Duodenal mucosa (tissue), 2 donors: Measurements from ENCODE around the gene PRKG1.
"Not testable (repeated sequence)": the region's sequence is repeated elsewhere in the genome, so short reads cannot be mapped to it uniquely, and the experiment has no call there.

Source experiments
- H3K27ac ChIP-seq: one replicate; pipeline ENCODE4 v1.7.0; 2013; ENCODE audit warnings: low read depth, low read length
- H3K27me3 ChIP-seq, 2 donors: one replicate each; pipeline ENCODE4 v1.7.0; 2013; ENCODE audit warnings: low read length in 2 of 2, control low read depth in 1 of 2; ENCODE audit not compliant: insufficient read depth in 2 of 2, control insufficient read depth in 1 of 2
- H3K36me3 ChIP-seq, 2 donors: one replicate each; pipeline ENCODE4 v1.7.0; 2013; ENCODE audit warnings: low read length in 2 of 2, control low read depth in 1 of 2; ENCODE audit not compliant: insufficient read depth in 2 of 2, control insufficient read depth in 1 of 2
- H3K4me1 ChIP-seq, 2 donors: one replicate each; pipeline ENCODE4 v1.7.0; 2013; ENCODE audit warnings: low read length in 2 of 2, control low read depth in 1 of 2; ENCODE audit not compliant: insufficient read depth in 2 of 2, control insufficient read depth in 1 of 2
- H3K4me3 ChIP-seq, 2 donors: one replicate each; pipeline ENCODE4 v1.7.0; 2013; ENCODE audit warnings: low read length in 2 of 2, low read depth in 1 of 2
- H3K9ac ChIP-seq, 2 donors: one replicate each; pipeline ENCODE4 v1.7.0; 2013; ENCODE audit warnings: low read length in 2 of 2, low read depth in 1 of 2
- H3K9me3 ChIP-seq, 2 donors: one replicate each; pipeline ENCODE4 v1.7.0; 2013; ENCODE audit warnings: low read length in 2 of 2, control low read depth in 1 of 2; ENCODE audit not compliant: control insufficient read depth in 1 of 2

PRKG1 gene

DNA sequence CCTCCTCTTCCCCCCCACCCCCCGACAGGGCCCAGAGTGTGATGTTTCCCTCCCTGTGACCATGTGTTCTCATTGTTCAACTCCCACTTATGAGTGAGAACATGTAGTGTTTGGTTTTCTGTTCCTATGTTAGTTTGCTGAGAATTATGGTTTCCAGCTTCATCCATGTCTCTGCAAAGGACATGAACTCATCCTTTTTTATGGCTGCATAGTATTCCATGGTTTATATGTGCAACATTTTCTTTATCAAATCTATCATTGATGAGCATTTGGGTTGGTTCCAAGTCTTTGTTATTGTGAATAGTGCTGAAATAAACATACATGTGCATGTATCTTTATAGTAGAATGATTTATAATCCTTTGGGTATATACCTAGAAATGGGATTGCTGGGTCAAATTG is 684.6 kb downstream of the PRKG1 start:
- H3K4me3 ChIP-seq, H3K36me3 ChIP-seq, H3K27me3 ChIP-seq: not testable (repeated sequence)

DNA sequence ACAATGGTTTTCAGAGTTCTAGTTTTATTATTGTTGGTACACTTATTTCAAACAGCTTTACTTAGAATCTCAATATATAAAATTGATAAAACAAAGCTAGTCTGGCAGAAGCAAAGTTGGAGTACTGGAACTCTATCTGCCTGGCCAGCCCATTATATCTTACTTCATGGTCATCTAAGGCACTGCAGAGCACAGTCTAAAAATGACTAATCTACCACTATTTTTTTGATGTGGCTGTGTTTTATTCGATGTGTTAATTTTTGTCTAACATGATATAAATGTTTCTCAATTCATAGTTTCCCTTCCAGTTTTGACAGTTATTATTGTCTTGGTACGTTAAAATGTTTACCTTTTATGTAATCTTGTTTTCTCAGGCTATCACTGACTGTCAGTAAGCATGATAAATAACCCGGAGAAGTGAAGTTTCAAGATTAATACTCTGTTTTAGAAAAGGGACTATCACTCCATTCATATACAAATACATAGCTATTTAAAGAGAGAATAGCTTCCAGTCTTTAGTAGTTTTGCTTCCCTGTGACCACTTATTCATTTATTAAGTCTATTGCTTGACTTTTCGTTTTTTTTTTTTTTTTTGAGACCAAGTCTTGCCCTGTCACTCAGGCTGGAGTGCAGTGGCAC is 685.7 kb downstream of the PRKG1 start:
- Histone ChIP-seq H3K27ac (no peak overlapping the region), H3K36me3 (no peaks in the 10 kb centered on the region), H3K9ac (no peak overlapping the region), H3K27me3 (no peaks in the 10 kb centered on the region), H3K9me3 (no peaks in the 10 kb centered on the region), H3K4me1 (no peaks in the 10 kb centered on the region), H3K4me3 (no peak overlapping the region)

More for the DNA sequence above, 684.6 kb downstream of the PRKG1 start:
- H3K4me1 ChIP-seq, H3K27ac ChIP-seq, H3K9me3 ChIP-seq, H3K9ac ChIP-seq: not testable (repeated sequence)

DNA sequence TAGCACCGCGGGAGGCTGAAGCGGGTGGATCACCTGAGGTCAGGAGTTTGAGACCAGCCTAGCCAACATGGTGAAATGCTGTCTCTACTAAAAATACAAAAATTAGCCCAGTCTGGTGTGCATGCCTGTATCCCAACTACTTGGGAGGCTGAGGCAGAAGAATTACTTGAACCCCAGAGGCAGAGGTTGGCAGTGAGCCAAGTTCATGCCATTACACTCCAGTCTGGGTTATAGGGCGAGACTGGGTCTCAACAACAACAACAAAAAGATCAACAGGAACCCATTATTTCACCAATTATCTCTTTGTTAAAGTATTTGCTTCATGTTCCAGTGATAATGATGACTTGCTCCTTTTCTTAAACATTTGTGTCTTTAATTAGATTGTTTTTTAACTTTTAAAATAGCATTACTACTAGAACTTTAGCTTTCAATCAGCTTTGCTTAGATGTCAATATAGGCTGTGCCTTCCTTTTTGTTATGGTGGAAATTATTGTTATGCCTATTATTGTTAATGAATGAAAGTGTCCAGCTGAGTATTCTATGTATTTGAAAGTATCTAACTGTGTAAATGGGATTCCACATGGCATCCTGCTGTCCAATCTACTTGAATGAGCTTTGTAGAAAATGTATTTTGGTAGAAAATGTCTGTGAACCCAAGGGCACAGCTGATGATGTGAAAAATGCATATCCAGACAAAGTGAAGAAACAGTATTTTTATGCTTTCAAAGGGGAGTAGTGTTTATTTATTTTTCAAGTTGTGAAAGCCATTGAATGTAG is 686.8 kb downstream of the PRKG1 start:
- H3K9me3 ChIP-seq: no peaks in the 10 kb centered on the region
- no peaks in the 10 kb centered on the region for H3K4me1 ChIP-seq
- no peak overlapping the region for H3K27ac ChIP-seq
- H3K9ac ChIP-seq: no peak overlapping the region
- no peaks in the 10 kb centered on the region for H3K27me3 ChIP-seq
- no peaks in the 10 kb centered on the region for H3K36me3 ChIP-seq
- H3K4me3 ChIP-seq: no peak overlapping the region

DNA sequence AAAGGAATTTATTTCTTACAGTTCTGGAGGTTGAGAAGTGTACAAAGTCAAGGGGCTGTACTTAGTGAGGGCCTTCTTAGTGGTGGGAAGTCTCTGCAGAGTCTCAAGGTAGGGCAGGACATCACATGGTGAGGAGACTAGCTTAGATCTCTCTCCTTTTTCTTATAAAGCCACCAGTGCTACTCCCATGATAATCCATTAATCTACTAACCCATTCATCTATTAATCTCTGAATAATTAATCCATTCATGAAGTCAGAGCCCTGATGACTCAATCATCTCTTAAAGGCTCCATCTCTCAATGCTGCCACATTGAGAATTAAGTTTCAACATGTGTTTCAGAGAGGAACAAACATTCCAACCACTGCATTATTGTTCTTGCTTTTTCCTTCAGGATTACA is 689.5 kb downstream of the PRKG1 start:
- no peaks in the 10 kb centered on the region for H3K4me1 ChIP-seq
- H3K9me3 ChIP-seq: no peaks in the 10 kb centered on the region
- H3K9ac ChIP-seq: no peak overlapping the region
- no peak overlapping the region for H3K27ac ChIP-seq
- no peaks in the 10 kb centered on the region for H3K36me3 ChIP-seq
- no peak overlapping the region for H3K4me3 ChIP-seq
- no peaks in the 10 kb centered on the region for H3K27me3 ChIP-seq

DNA sequence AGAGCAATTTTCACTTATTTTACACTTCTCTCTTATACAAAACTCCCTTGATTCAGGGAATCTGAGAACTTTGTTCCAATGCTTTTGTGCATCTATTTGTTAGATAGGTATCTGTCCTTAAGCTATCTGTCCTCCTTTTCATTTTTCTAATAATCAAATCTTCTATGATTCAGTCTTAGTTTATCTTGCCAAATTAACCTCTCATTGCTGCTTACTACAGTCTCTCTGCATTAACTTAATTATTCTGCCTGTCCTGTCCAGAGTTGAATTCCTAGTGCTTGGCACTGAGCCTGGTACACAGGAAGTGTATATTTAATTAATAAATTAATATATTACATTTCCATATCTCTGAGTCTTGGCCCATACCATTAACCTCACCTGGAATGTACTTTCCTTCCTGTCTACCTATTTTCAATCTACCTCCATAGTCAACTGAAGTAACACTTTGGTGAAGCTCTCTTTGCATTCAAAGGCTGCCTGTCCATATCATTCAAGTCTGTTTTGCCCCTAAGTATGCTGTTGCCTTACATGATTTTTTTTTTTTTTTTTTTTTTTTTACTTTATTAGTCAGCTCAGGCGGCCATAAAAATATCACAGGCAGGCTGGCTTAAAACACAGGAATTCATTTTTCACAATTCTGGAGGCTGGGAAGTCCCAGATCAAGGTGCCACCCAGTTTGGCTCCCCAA is 691.1 kb downstream of the PRKG1 start:
- no peaks in the 10 kb centered on the region for H3K4me1 ChIP-seq
- no peaks in the 10 kb centered on the region for H3K9me3 ChIP-seq
- H3K36me3 ChIP-seq: no peaks in the 10 kb centered on the region
- no peak overlapping the region for H3K4me3 ChIP-seq
- no peak overlapping the region for H3K9ac ChIP-seq
- no peaks in the 10 kb centered on the region for H3K27me3 ChIP-seq
- H3K27ac ChIP-seq: no peak overlapping the region

DNA sequence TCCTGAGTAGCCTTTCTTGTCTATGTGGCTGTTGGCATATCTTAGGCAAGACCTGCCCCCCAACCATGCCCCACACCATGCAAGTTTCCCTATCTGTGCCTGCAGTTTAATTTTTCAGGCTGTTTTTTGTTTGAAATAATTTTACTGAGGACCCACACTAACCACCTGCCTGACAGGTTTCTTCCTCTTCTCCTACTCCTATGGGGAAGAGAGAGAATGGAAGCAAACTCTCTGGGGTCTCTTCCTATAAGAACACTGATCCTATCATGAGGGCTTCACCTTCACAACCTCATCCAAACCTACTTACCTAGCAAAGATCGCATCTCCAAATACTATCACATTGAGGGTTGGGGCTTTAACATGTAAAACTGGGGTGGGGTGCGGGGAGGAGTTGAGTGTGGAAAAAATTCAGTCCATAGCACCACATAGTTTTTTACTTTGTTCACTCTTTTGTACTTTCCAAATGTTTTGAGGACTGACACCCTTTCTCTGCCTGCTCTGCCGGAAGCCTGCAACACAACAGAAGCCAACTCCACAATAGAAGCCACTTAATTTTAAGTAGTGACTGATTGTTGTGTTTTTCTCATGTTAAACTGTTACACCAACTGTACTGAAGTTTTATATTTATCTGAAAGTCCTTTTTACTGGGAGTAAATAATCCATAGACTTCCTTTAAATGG is 692.3 kb downstream of the PRKG1 start:
- Histone ChIP-seq H3K9me3 (no peaks in the 10 kb centered on the region), H3K4me1 (no peaks in the 10 kb centered on the region), H3K27me3 (no peaks in the 10 kb centered on the region), H3K36me3 (no peaks in the 10 kb centered on the region), H3K27ac (no peak overlapping the region), H3K4me3 (no peak overlapping the region), H3K9ac (no peak overlapping the region)

DNA sequence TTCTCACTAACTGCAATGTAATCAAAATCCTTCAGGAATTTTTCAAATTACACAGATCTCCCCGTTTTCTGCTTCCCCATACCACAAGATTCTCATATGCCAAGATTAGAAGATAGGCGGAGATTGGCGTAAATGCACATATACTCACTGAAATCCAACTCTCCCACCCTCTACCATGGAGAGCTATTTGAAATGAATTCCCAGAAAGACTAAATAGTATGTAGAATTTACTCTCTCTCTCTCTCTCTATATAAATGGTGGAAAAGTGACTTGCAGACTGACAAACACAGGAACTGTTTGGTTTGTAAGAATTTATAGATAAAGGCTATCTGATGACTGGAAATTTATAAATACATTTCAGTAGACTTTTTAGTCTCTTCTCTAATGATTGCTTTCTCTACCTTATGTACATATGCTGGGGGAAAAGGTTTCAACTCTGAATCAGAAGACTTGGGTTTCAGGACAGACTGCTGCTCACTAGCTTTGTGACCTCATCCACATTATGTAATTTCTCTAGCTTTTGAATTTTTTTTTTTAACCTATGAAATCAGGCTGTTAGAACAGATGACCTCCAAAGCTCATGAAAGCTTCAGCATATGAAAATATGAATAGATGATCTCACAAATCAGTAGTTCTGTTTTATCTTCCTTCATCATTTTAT is 692.9 kb downstream of the PRKG1 start:
- Histone ChIP-seq H3K27ac (no peak overlapping the region), H3K4me1 (no peaks in the 10 kb centered on the region)

DNA sequence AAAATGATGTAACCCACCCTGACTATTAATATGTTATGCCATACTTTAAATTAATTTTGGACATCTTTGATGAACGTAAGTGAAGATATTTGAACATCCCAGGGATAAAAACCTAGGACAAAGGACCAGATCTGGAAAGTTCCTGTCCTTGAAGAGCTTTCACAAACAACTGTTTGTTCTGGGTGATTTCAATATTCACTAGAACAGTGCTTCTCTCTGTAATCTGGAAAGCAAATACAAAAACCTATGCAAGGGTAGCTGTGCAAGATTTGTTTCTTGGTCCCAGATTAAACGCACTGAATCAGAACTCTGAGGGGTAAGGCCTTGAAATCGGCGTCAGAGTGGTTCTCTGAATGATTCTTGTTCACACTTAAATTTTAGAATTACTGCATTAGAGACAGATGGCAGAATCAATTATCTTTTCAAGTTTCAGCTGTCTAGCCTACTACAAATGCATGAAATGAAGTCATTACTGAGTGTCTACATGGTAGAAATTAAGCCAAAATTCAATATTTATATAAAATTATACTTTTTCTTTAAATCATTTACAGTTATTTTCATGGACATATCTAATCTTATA is 694.7 kb downstream of the PRKG1 start:
- no peak overlapping the region for H3K27ac ChIP-seq

More for the DNA sequence above, 692.9 kb downstream of the PRKG1 start:
- Histone ChIP-seq H3K4me3 (no peak overlapping the region), H3K27me3 (no peaks in the 10 kb centered on the region), H3K9ac (no peak overlapping the region), H3K36me3 (no peaks in the 10 kb centered on the region), H3K9me3 (no peaks in the 10 kb centered on the region)

DNA sequence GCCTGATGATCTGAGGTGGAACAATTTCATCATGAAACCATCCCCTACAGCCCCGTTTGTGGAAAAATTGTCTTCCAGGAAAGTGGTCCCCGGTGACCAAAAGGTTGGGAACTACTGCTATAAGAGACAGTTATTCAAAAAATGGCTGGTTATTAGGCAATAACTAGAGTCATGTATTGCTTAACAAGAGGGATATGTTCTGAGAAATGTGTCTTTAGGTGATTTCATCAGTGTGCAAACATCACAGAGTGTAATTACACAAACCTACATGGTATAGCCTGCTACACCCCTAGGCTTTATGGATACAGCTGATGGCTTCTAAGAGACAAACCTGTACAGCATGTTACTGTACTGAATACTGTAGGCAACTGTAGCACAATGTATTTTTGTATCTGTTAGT is 696.4 kb downstream of the PRKG1 start:
- Histone ChIP-seq H3K9me3 (no peaks in the 10 kb centered on the region), H3K27ac (no peak overlapping the region), H3K4me1 (no peaks in the 10 kb centered on the region), H3K27me3 (no peaks in the 10 kb centered on the region), H3K36me3 (no peaks in the 10 kb centered on the region), H3K9ac (no peak overlapping the region), H3K4me3 (no peak overlapping the region)

More for the DNA sequence above, 694.7 kb downstream of the PRKG1 start:
- no peaks in the 10 kb centered on the region for H3K9me3 ChIP-seq
- H3K36me3 ChIP-seq: no peaks in the 10 kb centered on the region
- H3K4me1 ChIP-seq: no peaks in the 10 kb centered on the region
- H3K4me3 ChIP-seq: no peak overlapping the region
- H3K27me3 ChIP-seq: no peaks in the 10 kb centered on the region
- no peak overlapping the region for H3K9ac ChIP-seq
